GM12801 (cell line): ENCODE measurements around the gene FAM124A.

ENCODE experiments used
- CTCF ChIP-seq: IDR thresholded peaks from one replicate; pipeline ENCODE4 v1.5.1; 2011; ENCODE audit warnings: control low read depth; ENCODE audit not compliant: insufficient read length; ENCODE audit errors: extremely low read depth

Gene FAM124A

GRCh38 chr13:51271528-51272085 is 49.4 kb downstream of the FAM124A start:
- TF ChIP-seq CTCF, result no peak

GRCh38 chr13:51275101-51275500 is 52.9 kb downstream of the FAM124A start:
- no peak for TF ChIP-seq CTCF

- no peak for TF ChIP-seq CTCF
Measured at GRCh38 chr13:51276636-51277035, 54.4 kb downstream of the FAM124A start.

GRCh38 chr13:51277928-51278327 is 55.7 kb downstream of the FAM124A start:
- no peak for TF ChIP-seq CTCF

GRCh38 chr13:51278426-51279130 is 56.4 kb downstream of the FAM124A start:
- no peak for TF ChIP-seq CTCF

GRCh38 chr13:51280379-51280940 is 58.3 kb downstream of the FAM124A start:
- TF ChIP-seq CTCF, result no peak

GRCh38 chr13:51282322-51282721 is 60.1 kb downstream of the FAM124A start:
- TF ChIP-seq CTCF, result no peak
